DMS153 treated with DMSO at 0.1 percent for 48 hours (cell line): Measurements from ENCODE around the gene CHIC2.

Experiments
- DNase-seq: peaks from one replicate; lab custom pipeline; 2025; ENCODE audit not compliant: unreplicated experiment; lab: John Stamatoyannopoulos, UW

The CHIC2 gene

DNA sequence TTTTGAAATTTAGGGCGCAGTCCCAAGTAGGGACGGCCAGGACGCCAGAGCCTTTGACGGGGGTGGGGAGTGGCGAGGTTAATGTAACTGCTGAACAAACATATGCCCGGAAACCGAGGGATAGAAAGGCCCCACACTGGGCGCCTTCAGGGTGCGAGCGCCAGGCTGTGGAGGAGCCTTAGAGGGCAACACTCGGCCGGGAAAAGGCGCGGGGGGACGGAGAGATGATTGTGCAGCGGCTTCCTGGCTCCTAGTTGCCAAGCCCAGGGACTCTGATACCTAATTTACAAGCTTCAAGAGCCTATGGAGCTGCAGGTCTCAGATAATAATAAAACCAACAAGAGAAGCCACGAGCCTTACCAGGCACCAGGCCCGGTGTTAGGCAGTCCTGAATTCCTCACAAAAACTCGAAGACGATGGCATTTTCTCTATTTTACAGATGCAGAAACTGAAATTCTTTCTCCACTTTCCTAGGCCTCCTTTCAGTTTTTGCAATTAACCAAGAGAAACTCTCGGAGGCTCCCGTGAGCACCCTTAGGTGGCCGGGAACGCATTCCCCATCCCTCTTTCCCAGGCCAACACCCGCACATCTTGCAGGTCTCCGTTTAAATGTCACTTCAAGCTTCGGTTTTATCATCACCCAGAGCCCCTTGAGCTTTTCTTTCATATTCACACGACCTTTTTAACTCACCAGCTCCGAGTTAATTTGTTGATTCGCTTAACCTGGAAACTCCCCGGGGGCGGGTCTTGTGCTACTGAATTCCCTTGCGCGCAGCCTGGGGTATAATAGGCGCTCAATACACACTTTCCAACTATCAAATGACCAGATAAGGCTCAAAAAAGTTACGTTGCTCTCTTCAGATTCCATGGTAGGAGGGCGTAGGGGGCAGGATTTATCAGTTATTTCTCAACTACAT is 29.2 kb upstream of the CHIC2 start:
- no peak for DNase-seq

DNA sequence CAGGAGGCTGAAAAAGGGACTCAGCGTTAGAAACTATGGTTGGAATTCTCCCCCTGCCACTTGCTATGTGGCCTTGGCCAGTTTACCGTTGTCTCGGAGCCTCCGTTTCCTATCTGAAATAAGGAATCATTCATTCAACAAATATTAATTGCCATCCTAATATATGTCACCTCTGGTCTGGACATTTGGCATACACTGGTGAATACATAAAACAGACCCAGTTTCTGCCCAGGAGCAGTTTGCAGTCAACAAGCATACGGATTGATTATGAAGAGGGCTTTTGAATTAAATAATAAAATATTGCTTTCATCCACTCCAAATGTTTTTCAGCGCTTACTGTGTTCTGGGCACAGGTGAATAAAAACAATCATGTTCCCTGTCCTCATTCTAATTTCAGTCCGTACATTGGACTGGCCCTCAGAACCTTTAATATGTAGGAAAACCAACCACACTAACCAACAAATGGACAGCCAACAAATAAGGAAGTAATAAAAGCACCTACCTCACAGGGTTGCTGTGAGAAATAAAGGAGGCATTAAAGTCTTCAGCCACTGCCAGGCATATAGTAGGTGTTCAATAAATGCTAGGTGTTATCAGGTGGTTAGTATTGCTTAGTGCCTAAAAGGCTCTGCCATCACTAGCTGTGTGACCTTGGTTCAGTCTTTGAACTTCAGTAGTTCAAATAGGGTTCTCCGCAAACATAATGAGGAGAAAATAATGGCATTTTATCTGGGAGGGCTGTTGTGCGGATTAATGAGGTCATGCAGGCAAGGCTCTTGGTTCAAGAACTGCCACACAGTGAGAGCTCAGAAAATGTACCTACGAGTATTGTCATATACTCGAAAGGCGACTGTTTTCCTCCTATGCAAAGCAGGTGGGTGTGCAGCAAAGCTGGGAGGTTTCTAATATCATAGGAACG is 28.3 kb upstream of the CHIC2 start:
- no peak for DNase-seq

DNA sequence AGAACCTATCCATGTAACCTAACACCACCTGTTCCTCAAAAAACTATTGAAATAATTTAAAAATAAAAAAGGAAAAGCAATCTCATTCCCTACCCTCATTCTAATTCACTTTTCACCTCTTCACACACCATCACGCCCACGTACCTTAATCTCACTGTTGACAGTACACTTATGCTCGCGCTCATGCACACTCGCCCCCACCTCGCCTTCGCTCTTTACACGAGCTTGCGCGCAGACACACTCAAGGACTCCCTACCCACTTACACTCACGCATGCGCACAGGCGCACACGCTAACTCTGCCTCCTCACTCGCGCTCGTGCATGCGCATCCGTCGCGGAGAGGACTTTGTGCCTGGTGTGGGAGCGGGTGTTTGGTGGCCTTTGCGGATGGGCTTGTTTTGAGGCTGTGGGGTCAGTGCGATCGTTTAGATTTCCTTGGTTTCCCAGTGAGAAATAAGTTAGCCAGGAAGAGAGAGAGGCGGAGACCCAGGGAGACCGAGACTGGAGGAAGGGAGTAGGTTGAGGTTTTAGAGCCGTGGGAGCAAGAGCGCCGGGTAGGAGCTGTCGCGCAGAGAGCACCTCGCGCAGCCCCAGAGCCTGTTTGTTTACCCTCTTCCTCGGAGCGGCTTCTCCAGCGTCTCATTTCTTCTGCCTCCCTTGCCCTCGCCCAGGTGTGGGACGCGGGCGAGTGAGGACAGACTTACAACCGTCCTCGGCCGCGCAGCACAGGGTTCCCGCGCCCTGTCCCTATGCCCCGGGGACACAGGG is 27.4 kb upstream of the CHIC2 start:
- DNase-seq, result peak; percentile 49

DNA sequence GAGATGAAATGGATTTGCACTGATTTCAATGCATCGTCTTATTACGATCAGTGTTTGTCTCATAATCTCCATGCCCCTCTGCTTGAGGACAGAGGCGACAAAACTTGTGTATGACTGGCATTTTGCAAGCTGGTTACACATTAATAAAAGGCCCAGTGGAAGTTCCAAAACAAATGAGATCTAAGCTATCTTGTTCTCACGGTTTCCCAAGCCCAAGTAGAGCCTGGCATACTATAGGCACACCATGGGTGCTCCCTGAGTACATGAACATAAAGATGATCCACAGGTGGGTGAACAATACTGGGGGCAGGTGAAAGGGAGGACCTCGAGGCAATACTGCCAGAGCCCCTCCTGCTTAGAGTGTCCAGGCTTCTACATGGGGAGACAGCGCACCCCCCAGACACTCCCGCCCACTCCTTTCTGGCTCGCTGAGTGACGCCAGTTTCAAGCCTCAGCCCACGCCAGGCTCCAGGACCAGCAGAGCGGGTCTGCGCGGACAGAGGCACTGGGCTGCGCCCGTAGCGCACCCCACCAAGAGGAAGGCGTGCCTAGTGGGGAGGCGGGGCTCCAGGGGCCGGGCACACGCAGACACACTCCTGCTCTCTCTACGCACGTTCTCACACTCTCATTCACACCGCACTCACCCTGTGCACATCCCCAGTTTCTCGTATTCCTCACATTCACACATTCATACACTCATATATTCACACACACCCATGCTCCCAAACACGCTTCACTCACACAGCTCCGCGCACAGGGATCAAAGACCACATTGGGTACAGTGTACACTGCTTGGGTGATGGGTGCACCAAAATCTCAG is 26.6 kb upstream of the CHIC2 start:
- no peak for DNase-seq

DNA sequence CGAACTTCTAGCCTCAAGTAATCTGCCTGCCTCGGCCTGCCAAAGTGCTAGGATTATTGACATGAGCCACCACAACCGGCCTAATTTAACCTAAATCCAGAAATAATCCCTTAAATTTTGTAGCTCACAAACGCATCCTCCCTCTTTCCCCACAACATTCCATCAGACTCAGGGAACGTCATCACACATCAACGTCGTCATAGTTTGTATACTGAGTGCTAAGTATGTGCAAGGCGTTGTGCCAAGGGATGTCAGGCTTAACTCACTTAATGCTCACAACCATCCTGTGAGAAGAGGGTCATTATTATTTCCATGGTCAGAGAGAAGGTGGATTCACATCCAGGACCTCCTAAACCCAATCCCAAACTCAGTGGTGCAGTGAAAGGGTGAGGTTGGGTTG is 26.0 kb upstream of the CHIC2 start:
- DNase-seq, result no peak

DNA sequence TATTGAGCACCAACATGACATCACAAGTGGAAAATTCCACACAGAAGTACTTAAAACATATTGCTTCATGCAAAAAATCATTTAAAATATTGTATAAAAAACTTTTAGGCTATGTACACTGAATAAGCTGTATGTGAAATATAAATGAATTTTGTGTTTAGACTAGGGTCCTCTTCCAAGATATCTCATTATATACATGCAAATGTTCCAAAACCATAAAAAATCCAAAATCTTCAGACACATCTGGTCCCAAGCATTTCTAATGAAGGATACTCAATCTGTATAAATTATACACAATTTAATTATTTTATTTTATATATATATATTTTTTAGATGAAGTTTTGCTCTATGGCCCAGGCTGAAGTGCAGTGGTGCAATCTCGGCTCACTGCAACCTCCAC is 25.5 kb upstream of the CHIC2 start:
- DNase-seq, result no peak

DNA sequence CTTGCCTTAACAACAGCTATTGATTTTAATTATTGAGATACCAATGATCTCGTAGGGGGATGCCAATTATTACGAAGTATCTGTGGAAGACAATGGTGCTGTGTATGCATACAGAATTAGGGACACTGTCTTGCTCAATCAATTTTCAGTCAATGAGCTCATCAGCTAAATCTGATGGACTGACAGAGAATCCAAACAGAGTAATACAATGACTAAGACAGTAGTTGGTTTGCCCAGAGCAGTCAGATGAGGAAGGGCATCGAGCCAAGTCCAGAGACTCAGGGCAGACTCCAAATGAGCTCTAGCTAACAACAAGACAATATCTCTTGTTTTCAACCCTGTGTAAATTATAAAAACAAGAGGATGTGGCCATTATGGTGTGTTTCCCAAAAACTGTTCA is 20.9 kb upstream of the CHIC2 start:
- DNase-seq, result no peak

DNA sequence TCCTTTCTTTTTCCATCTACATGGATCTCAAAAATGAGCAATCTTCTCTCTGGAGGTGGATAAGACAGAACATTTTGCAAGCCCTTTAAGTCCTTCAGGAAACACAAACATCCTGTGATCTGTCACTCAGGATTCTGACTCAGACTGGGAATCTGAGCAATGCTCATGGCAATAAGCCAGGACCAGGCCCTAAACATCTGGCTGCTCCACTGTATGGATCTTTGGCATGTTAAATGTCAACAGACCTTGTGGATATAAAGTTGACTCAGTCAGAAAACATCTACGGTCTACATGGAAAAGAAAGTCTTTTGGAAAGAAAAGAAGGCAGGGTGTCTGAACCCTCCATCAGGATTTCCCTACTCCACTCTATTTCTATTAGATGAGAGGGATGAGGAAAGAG is 17.8 kb upstream of the CHIC2 start:
- no peak for DNase-seq

DNA sequence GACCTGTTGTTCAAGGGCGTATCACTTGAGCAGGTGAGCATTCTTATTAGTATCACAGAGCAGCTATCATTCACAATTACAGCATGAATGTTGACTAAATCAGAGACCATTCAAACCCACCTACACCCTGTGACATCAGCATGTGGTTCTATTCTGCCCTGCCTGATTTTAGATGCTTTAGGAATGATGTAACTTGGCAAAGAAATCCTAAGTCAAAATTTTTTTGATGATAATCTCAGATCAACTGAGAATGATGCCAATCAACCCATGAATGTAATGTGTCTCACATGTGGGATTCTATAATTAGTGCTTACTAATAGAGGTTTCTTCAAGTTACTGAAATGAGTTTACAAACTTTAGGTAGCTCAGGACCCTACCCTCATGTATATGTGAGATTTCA is 13.4 kb upstream of the CHIC2 start:
- no peak for DNase-seq

DNA sequence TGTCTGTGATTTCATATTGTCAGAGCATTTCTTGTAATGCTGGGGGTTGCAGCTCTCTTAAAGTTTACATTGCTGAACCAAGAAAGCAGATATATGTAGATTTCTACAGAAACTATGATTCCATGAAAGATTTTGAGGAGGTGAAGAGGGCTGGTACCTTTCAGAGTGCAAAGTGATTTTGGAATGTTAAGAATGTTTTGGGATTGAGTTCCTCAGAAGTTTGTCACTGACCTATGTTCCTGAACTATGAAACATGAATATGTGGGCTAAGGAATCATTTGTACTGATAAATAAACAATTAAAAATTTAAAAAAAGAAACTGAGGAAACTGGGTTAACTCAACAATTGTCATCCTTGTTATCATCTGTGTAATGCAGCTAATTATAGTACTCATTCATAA is 12.3 kb upstream of the CHIC2 start:
- no peak for DNase-seq

DNA sequence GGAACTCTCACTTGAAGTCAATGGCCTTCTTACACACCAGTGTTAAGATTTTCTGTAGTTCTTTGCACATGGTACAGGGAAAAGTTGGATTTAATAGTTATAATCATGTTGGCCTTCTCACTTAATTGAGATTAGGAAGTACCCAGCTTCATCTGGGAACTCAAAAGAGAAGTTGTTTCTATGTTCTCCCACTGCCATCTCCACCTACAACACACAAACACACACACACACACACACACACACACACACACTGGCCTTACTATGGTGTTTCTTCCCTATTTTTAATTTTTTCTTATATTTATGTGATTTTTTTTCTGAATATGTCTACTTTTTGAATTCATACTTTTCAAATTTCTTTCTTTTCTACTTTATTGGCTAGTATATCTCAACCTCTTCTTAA is 10.0 kb upstream of the CHIC2 start:
- no peak for DNase-seq

DNA sequence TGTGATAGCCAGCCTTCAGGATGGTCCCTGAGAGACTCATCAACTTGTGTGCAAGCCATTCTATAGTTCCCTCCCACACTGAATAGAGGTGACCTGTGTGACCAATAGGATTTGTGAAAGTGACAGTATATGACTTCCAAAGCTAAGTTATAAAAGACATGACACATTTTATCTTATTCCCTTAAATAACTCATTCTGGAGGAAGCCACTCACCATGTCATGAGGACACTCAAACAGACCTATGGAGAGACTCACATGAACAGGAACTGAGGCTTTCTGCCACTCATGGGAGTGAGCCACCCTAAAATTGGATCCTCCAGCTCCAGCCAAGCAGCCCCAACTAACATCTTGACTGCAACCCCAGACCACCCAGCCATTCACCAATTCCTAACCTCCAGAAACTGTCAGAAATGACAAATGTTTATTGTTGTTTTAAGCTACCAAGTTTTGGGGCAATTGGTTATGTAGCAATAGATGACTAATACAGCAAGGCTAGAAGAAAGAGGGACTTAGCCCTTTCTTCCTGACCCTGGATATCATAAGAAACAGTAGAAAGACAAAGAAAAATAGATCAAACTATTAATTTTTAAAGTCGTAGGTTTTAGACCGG is 9.0 kb upstream of the CHIC2 start:
- DNase-seq, result no peak

DNA sequence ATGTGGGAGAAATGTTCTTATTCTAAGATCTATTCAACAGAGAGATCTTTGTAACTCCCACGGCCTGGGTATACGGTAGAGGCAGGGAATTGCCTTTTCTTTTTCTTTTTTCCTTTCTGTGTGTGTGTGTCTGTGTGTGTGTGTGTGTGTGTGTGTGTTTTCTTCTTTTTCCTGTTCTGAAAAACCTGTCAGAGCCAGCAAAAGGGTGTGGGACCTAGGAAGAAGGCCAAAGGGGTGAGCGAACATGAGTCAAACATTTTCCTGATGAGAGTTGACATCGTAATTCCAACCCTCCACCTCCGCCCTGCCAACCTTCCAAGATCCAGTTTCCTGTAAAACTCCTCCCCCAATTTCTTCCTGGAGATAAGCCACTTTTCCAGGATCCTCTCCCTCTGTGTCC is 2.8 kb upstream of the CHIC2 start:
- DNase-seq, result no peak

DNA sequence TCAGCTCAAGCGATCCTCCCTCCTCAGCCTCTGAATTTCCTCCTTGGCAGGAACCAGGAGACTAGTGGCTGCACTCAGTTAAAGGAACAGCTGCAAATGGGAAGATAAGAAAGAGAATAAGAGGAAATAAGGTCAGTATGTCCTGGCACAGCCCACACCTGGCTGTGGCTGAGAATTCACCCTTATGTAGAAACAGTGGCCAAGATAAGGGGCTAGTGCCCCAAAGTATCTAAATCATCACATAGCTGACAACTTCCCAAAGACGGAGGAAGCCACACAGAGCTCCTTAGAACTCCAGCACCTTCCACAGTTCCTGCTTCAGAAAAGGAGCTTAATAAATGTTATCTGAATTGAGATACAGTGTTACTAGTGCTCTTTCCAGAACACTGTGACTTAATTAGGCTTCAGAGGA is 2.3 kb upstream of the CHIC2 start:
- no peak for DNase-seq

DNA sequence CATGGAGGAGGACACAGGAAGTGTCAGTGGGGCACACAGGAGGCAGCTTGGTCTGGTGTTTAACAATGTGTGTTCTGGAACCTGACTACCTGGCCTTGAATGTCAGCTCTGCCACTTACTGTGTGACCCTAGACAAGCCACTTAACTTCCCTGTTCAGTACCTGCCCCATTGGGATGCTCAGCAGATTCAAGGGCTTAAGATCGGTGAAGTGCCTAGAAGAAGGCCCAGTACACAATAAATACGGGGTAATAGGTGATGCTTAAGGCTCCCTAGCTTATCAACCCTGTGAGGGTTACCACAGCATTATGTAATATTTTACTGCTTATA is 1.6 kb upstream of the CHIC2 start:
- DNase-seq, result no peak

DNA sequence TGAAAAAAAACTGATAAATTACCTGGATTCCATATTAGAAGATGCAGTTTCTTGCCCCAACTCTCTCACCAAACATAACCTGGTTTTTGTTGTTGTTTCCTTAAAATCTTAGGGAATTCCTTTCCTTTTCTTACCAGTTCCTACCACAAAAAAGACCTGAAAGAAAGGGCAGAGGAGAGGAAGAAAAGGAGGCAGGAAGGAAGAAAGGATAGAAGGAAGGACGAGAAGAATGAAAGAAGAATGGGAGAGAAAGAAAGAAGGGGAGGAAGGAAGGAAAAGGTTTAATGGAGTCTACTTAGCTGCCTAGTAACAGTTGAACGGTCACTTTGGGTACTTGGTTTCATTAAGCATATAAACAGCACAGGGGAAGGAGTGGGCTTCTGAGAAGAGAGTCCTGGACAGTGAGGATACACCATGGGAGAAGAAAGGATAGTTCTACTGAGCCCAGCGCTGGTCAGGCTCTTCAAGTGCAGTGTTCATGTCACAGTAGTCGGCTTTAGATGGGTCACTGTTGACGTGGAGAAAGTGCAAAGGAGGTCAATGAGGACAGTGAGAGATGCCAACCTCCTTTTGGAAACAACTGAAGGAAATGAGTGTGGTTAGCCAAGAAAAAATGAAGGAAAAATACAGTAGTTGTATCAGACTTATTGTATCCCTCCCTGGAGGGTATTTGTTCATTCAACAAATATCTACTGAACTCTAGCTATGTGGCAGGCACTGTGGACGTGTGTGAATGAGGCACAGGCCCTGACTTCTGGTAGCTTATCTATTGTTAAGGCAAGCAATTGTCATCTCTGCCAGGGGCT is 1.1 kb upstream of the CHIC2 start:
- no peak for DNase-seq

DNA sequence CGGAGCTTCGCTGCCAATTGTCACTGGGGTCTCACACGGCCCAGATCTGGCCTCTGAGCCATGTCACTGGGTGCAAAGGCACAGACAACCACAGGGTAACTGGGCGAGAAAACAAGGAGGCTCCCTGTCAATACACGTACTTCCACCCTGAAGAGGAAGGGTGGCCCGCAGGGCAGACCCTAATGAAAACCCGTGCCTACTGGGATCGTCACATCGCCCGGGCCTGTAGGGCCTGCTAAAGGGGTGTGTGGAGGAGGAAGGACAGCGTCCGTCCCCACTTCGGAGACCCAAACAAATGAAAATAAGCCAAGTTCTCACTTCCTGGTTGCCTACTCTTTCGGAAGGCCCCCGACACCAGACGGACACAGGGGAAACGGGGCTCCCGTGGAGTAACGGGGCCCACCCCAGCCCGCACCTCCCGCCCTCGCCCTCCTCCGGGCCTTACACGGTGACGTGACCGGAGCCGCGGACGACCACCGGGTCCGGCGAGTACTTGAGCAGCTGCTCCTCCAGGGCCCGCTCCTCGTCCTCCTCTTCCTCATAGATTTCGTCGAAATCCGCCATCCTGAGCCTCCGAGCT is 578 bp downstream of the CHIC2 start:
- no peak for DNase-seq

DNA sequence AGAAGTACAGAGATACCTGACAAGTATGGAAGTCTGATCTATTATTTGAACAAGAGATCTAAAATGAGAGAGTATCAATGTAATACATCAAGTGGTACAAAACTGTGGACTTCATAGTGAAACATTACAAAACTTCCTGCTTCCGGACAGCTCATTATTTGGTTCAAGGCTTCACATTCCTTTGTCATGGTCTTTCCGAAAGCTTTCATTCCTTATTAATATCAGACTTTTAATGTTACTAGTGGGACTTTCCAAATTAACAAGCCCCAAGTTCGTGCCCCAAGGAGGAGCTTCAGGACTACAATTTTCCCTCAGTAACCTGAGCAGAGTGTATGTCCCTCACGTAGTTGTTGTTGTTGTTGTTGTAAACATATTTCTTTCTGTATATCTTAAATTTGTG is 1.2 kb downstream of the CHIC2 start:
- no peak for DNase-seq

DNA sequence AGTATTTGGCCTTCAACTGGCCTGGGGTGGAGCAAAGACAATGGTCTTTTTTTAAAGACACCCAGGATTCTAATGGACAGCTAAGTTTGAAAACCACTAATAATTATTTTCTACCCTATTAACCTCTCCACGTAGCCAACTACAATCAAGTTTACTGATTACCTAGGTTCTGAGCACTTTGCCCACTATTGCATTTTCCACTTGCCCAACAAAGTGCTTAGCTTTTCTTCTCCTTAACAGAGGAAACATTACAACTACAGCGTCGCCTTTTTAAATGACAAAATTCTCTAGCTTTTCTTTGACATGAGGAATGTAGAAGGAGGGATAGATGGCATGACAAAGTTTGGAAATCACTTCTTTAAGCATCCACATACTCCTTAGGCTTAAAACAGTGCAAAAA is 2.0 kb downstream of the CHIC2 start:
- DNase-seq, result no peak
